ENCODE results near the gene BCL11B. TPM values are rescaled to one million over a fixed set of nuclear protein-coding genes. Genes with fewer than 3 reads are reported as not detected.
"Not testable (repeated sequence)": the region's sequence is repeated elsewhere in the genome, so short reads cannot be mapped to it uniquely, and the experiment has no call there.

BCL11B gene
- total and polyA plus RNA-seq, 11 donors = 0.04 to 2.1 (median 0.15) TPM; not detected in 3

- TF ChIP-seq POLR2A (IDR thresholded peaks at IDR 0.05) (no peak), CTCF (IDR thresholded peaks at IDR 0.05) (no peak)
- WGBS, 4 donors = 84 to 89% (median 87%) methylated on average over 16 of the region's 16 CpGs
- no peaks in the 10 kb centered on the region for H3K36me3 ChIP-seq
- no peak for ATAC-seq
- H3K4me3 ChIP-seq = no peak overlapping the region
- H3K9me3 ChIP-seq = no peaks in the 10 kb centered on the region
- peaks cover 0 to 26% (median 0%) of the 10 kb centered on the region in 9 donors for H3K27me3 ChIP-seq
- intact Hi-C loops (cut with DNase I) = no loop called here
- H3K4me1 ChIP-seq = peaks cover 0 to 16% (median 8%) of the 10 kb centered on the region in 12 donors
- no peak for DNase-seq
- H3K27ac ChIP-seq = no peak overlapping the region
These were observed 84.9 kb downstream of the BCL11B start for GRCh38 chr14:99186956-99187690.

- DNase-seq; H3K4me3 ChIP-seq; H3K9me3 ChIP-seq; ATAC-seq; H3K4me1 ChIP-seq; H3K36me3 ChIP-seq; intact Hi-C loops (cut with DNase I); H3K27ac ChIP-seq: not testable (repeated sequence)
- peaks cover 0 to 28% (median 0%) of the 10 kb centered on the region in 9 donors for H3K27me3 ChIP-seq
- 93 to 96% (median 96%) methylated on average over 8 of the region's 8 CpGs for WGBS, 4 donors
These were observed 85.7 kb downstream of the BCL11B start for GRCh38 chr14:99186336-99186735.

- H3K4me3 ChIP-seq = no peak overlapping the region
- H3K36me3 ChIP-seq = no peaks in the 10 kb centered on the region
- ATAC-seq (no peak), DNase-seq (no peak)
- H3K9me3 ChIP-seq = no peaks in the 10 kb centered on the region
- H3K27me3 ChIP-seq = peaks cover 0 to 28% (median 0%) of the 10 kb centered on the region in 9 donors
- intact Hi-C loops (cut with DNase I) = no loop called here
- 88 to 93% (median 90%) methylated on average over 16 of the region's 16 CpGs for WGBS, 4 donors
- TF ChIP-seq POLR2A (IDR thresholded peaks at IDR 0.05) (no peak), CTCF (IDR thresholded peaks at IDR 0.05) (no peak)
- H3K4me1 ChIP-seq = no peaks in the 10 kb centered on the region
- no peak overlapping the region for H3K27ac ChIP-seq
These were observed 86.4 kb downstream of the BCL11B start for GRCh38 chr14:99185436-99186068.

- TF ChIP-seq POLR2A (IDR thresholded peaks at IDR 0.05) (no peak), CTCF (IDR thresholded peaks at IDR 0.05) (no peak)
- intact Hi-C loops (cut with DNase I) = no loop called here
- ATAC-seq (no peak), DNase-seq (no peak)
- no peaks in the 10 kb centered on the region for H3K9me3 ChIP-seq
- H3K36me3 ChIP-seq = no peaks in the 10 kb centered on the region
- WGBS, 4 donors = 84 to 88% (median 85%) methylated on average over 8 of the region's 8 CpGs
- no peak overlapping the region for H3K27ac ChIP-seq
- H3K27me3 ChIP-seq = peaks cover 0 to 28% (median 0%) of the 10 kb centered on the region in 9 donors
- H3K4me3 ChIP-seq = no peak overlapping the region
- peaks cover 0 to 4% (median 0%) of the 10 kb centered on the region in 12 donors for H3K4me1 ChIP-seq
These were observed 88.3 kb downstream of the BCL11B start for GRCh38 chr14:99183716-99184115.
